SH-SY5Y (cell line): ENCODE results near the gene HIC2.

Experiments used
- GATA2 ChIP-seq: IDR thresholded peaks from 2 replicates; pipeline ENCODE4 v1.6.1; 2011; ENCODE audit warnings: mild to moderate bottlenecking, low read depth, low read length
- GATA3 ChIP-seq: IDR thresholded peaks from 2 replicates; pipeline ENCODE4 v1.6.1; 2011; ENCODE audit warnings: low read depth, mild to moderate bottlenecking, low read length, moderate library complexity

DNA sequence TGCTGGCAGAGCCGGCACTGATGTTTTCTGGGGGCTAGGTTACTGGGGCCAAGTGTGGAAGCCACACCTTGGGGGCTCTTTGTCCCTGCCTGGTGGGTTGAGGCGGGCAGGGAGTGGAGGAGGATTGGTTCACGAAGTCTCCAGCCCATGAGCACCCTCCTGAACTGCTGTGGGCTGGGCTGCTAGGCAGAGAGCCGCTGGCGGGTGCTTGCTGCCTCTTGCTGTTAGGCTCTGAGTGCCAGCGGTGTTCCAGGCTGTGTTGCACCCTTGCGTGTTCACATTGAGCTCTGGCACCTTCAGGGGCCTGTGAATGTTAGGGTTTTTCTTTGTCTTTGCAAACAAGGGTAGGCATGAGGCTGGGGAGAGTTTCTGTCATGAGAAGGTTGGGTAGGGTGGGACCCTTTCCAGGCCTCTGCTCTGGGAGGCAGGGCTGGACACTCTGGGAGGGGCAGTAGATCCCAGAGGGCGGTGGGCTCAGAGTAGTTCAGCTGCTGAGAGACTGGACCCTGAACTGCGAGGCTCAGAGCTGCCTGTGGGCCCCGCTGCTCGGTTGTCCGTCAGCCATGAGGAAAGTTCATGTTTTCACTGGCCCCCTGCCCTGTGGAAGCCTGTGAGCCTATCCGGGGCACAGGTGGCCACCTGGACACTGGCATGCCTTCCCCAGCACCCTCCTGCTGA lies 26.0 kb downstream of the HIC2 start:
- TF ChIP-seq GATA2 (no peak), GATA3 (no peak)
